ENCODE results near the gene NLN.

DNA sequence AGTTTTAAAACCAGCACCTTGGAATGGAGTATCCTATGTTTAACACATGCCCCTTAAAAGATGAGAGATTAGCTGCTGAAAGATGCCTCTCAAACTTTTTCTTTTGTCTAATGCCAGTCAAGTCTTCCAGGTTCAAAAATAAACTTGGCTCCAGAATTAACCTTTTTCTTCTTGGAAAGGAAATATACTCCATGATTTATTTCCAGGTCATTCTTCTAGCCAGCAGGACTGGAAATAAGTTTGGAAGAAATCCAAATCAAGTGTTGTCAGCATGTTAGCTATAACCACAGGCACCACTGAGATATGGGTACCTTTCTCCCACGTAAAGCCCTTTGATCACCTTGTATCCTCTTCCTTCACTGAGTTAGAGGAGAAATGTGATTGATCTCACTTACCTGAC is 56.1 kb downstream of the NLN start:
- TF ChIP-seq, protein P1, sequence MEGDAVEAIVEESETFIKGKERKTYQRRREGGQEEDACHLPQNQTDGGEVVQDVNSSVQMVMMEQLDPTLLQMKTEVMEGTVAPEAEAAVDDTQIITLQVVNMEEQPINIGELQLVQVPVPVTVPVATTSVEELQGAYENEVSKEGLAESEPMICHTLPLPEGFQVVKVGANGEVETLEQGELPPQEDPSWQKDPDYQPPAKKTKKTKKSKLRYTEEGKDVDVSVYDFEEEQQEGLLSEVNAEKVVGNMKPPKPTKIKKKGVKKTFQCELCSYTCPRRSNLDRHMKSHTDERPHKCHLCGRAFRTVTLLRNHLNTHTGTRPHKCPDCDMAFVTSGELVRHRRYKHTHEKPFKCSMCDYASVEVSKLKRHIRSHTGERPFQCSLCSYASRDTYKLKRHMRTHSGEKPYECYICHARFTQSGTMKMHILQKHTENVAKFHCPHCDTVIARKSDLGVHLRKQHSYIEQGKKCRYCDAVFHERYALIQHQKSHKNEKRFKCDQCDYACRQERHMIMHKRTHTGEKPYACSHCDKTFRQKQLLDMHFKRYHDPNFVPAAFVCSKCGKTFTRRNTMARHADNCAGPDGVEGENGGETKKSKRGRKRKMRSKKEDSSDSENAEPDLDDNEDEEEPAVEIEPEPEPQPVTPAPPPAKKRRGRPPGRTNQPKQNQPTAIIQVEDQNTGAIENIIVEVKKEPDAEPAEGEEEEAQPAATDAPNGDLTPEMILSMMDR (IDR thresholded peaks at IDR 0.05) = no peak
- no peak for TF ChIP-seq POLR2A (IDR thresholded peaks at IDR 0.05)
